HepG2 (cell line): ENCODE data around the gene TMEM8B. TPM values are rescaled to one million over a fixed set of nuclear protein-coding genes. Genes with fewer than 3 reads are reported as not detected.

ENCODE experiments used
- DMAP1 ChIP-seq: IDR thresholded peaks from 2 replicates; pipeline ENCODE4 v1.6.1; 2016
- HDAC6 ChIP-seq: fragments of 200-600 bp; sonication (generic); IDR thresholded peaks from 2 replicates; pipeline ENCODE4 v1.7.0; 2017; ENCODE audit warnings: mild to moderate bottlenecking, antibody characterized with exemption, low read length, low read depth
- KAT7 ChIP-seq: IDR thresholded peaks from 2 replicates; pipeline ENCODE4 v1.6.1; 2018; ENCODE audit warnings: borderline replicate concordance, missing compliant biosample characterization
- KLF6 ChIP-seq: IDR thresholded peaks from 2 replicates; pipeline ENCODE4 v1.8.0; 2016; ENCODE audit warnings: missing biosample characterization, missing genetic modification reagents
- MIER3 ChIP-seq: IDR thresholded peaks from 2 replicates; pipeline ENCODE4 v1.6.1; 2016; ENCODE audit warnings: missing compliant biosample characterization, borderline replicate concordance
- NFYC ChIP-seq: IDR thresholded peaks from 2 replicates; pipeline ENCODE4 v1.6.1; 2016; ENCODE audit warnings: missing genetic modification reagents, missing compliant biosample characterization
- RAD21 ChIP-seq: fragments of 450-650 bp; formaldehyde crosslinking; IDR thresholded peaks from 2 replicates; pipeline ENCODE4 v1.5.0; 2020; ENCODE audit warnings: mild to moderate bottlenecking
- ZNF3 ChIP-seq: IDR thresholded peaks from 2 replicates; pipeline ENCODE4 v1.7.0; 2017; ENCODE audit warnings: inconsistent platforms
- ZNF335 ChIP-seq: sonication (generic); formaldehyde crosslinking; IDR thresholded peaks from 2 replicates; pipeline ENCODE4 v1.4.0; 2020; ENCODE audit warnings: missing genetic modification reagents
- ZNF382 ChIP-seq: sonication (generic); formaldehyde crosslinking; IDR thresholded peaks from 2 replicates; pipeline ENCODE4 v1.5.0; 2020; ENCODE audit warnings: missing genetic modification reagents, mild to moderate bottlenecking, borderline replicate concordance
- ZNF451 ChIP-seq: sonication (generic); formaldehyde crosslinking; IDR thresholded peaks from 2 replicates; pipeline ENCODE4 v1.5.0; 2020; ENCODE audit warnings: mild to moderate bottlenecking, missing genetic modification reagents
- ZNF546 ChIP-seq: sonication (generic); formaldehyde crosslinking; conservative IDR thresholded peaks from 2 replicates; pipeline ENCODE4 v1.8.1; 2023; ENCODE audit warnings: mild to moderate bottlenecking, missing genetic modification reagents
- ZNF558 ChIP-seq: sonication (generic); formaldehyde crosslinking; IDR thresholded peaks from 2 replicates; pipeline ENCODE4 v1.9.0; 2022; ENCODE audit warnings: mild to moderate bottlenecking, missing genetic modification reagents, borderline replicate concordance
- polyA plus RNA-seq, 8 experiments: library from polyadenylated mRNA; depleted of rRNA in 3 of 8; stranded (reverse) in 7 of 8; unstranded in 1 of 8; fragments of >200 nt; fragmentation: Illumina TruSeq in 4 of 8; extraction: Trizol in 4 of 8; gene quantifications; 2 replicates each; pipeline versions ENCODE4 v1.2.1 to v1.2.3, GENCODE V29; 2011 to 2016; ENCODE audit warnings: low read depth in 4 of 8, missing spikeins in 1 of 8, mixed read lengths in 1 of 8; ENCODE audit not compliant: insufficient read depth in 1 of 8
- total RNA-seq, 5 experiments: library from RNA; depleted of rRNA; stranded (reverse); fragments of >200 nt; fragmentation: Illumina TruSeq; extraction: Trizol; gene quantifications; 2 replicates each; pipeline ENCODE4 v1.2.3, GENCODE V29; 2016; ENCODE audit warnings: low read depth in 1 of 5
- TF ChIP-seq, protein P1 (sequence below): sonication (generic); formaldehyde crosslinking; IDR thresholded peaks from 2 replicates; pipeline ENCODE4 v1.4.0; 2020; ENCODE audit warnings: missing genetic modification reagents, borderline replicate concordance
- TF ChIP-seq, protein P2 (sequence below): sonication (generic); formaldehyde crosslinking; IDR thresholded peaks from 2 replicates; pipeline ENCODE4 v1.5.0; 2020; ENCODE audit warnings: missing genetic modification reagents, mild to moderate bottlenecking, borderline replicate concordance
- TF ChIP-seq, protein P3 (sequence below): sonication (generic); formaldehyde crosslinking; IDR thresholded peaks from 2 replicates; pipeline ENCODE4 v1.8.1; 2023; ENCODE audit warnings: mild to moderate bottlenecking, missing genetic modification reagents
- TF ChIP-seq, protein P4 (sequence below): sonication (generic); formaldehyde crosslinking; IDR thresholded peaks from 2 replicates; pipeline ENCODE4 v1.8.1; 2022; ENCODE audit warnings: mild to moderate bottlenecking, missing genetic modification reagents
- TF ChIP-seq, protein P5 (sequence below): sonication (generic); formaldehyde crosslinking; IDR thresholded peaks from 2 replicates; pipeline ENCODE4 v1.5.0; 2020; ENCODE audit warnings: missing genetic modification reagents

Gene TMEM8B
- total and polyA plus RNA-seq, 2 of the 13 experiments (the other 11 are each of a cell fraction or from before 2014, with no cell fraction given), result 2.1 to 2.7 TPM

DNA sequence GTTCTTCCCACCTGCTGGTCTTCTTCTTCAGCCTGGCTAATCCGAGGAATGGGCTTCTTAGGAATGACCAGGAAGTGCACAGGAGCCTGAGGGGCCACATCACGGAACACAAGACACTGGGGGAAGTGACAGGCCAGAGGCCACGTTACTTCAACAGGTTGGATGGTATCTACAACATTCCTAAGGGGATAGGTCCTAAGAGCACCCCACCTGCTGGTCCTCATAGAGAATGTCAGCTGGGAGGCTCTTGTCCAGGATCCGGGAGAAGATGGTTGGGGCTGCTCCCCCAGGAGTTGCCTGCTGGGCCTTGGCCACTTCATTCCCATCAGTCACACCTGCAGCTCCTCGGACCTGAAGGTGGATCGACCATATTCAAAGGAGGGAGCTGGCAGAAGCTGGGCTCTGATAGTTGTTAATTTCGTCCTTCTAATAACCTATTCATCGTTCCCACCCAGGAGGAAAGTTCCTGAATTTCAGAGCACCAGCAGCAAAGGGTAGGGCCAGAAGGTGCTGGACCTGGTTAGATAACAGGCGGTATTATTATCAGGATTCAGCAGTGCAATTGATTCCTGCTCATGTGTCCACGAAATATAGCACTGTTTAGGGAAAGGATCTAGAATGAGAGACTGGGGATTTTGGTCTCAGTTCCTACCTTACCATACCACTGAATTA is 15.5 kb upstream of the TMEM8B start (continued):
- TF ChIP-seq NFYC (CRISPR knock-in tag) (no peak), MIER3 (no peak), ZNF335 (CRISPR knock-in tag) (peak; percentile 4), RAD21 (CRISPR knock-in tag) (0 out of 2 replicates have a peak, but pooled peaks have one; percentile 22), ZNF558 (CRISPR knock-in tag) (0 out of 2 replicates have a peak, but pooled peaks have one; percentile 14), ZNF451 (CRISPR knock-in tag) (no peak), HDAC6 (no peak), ZNF382 (no peak), KLF6 (CRISPR knock-in tag) (no peak), DMAP1 (CRISPR knock-in tag) (no peak), ZNF3 (CRISPR knock-in tag) (no peak), ZNF546 (no peak), KAT7 (CRISPR knock-in tag) (no peak)
- TF ChIP-seq, protein P1, sequence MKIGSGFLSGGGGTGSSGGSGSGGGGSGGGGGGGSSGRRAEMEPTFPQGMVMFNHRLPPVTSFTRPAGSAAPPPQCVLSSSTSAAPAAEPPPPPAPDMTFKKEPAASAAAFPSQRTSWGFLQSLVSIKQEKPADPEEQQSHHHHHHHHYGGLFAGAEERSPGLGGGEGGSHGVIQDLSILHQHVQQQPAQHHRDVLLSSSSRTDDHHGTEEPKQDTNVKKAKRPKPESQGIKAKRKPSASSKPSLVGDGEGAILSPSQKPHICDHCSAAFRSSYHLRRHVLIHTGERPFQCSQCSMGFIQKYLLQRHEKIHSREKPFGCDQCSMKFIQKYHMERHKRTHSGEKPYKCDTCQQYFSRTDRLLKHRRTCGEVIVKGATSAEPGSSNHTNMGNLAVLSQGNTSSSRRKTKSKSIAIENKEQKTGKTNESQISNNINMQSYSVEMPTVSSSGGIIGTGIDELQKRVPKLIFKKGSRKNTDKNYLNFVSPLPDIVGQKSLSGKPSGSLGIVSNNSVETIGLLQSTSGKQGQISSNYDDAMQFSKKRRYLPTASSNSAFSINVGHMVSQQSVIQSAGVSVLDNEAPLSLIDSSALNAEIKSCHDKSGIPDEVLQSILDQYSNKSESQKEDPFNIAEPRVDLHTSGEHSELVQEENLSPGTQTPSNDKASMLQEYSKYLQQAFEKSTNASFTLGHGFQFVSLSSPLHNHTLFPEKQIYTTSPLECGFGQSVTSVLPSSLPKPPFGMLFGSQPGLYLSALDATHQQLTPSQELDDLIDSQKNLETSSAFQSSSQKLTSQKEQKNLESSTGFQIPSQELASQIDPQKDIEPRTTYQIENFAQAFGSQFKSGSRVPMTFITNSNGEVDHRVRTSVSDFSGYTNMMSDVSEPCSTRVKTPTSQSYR (CRISPR knock-in tag), result no peak
- TF ChIP-seq, protein P2, sequence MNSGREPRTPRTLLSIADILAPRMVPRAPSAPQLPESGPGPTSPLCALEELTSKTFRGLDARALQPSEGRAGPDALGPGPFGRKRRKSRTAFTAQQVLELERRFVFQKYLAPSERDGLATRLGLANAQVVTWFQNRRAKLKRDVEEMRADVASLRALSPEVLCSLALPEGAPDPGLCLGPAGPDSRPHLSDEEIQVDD (CRISPR knock-in tag), result no peak
- TF ChIP-seq, protein P3, sequence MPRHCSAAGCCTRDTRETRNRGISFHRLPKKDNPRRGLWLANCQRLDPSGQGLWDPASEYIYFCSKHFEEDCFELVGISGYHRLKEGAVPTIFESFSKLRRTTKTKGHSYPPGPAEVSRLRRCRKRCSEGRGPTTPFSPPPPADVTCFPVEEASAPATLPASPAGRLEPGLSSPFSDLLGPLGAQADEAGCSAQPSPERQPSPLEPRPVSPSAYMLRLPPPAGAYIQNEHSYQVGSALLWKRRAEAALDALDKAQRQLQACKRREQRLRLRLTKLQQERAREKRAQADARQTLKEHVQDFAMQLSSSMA (CRISPR knock-in tag), result no peak
- TF ChIP-seq, protein P4, sequence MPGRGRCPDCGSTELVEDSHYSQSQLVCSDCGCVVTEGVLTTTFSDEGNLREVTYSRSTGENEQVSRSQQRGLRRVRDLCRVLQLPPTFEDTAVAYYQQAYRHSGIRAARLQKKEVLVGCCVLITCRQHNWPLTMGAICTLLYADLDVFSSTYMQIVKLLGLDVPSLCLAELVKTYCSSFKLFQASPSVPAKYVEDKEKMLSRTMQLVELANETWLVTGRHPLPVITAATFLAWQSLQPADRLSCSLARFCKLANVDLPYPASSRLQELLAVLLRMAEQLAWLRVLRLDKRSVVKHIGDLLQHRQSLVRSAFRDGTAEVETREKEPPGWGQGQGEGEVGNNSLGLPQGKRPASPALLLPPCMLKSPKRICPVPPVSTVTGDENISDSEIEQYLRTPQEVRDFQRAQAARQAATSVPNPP (CRISPR knock-in tag), result 0 out of 2 replicates have a peak, but pooled peaks have one; percentile 26
- TF ChIP-seq, protein P5, sequence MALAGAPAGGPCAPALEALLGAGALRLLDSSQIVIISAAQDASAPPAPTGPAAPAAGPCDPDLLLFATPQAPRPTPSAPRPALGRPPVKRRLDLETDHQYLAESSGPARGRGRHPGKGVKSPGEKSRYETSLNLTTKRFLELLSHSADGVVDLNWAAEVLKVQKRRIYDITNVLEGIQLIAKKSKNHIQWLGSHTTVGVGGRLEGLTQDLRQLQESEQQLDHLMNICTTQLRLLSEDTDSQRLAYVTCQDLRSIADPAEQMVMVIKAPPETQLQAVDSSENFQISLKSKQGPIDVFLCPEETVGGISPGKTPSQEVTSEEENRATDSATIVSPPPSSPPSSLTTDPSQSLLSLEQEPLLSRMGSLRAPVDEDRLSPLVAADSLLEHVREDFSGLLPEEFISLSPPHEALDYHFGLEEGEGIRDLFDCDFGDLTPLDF, result no peak
- TF ChIP-seq, all 625 proteins: peak for 23
